22Rv1 (cell line): ENCODE results near the gene WNK1.

Experiments used
- H3K27ac ChIP-seq: fragments of 450-650 bp; 2 replicates; pipeline ENCODE4 v1.5.1; 2017
- CTCF ChIP-seq: fragments of 450-650 bp; IDR thresholded peaks from 2 replicates; pipeline ENCODE4 v1.5.1; 2017; ENCODE audit warnings: mild to moderate bottlenecking
- ZFX ChIP-seq: fragments of 450-650 bp; IDR thresholded peaks from 2 replicates; pipeline ENCODE4 v1.6.1; 2017; ENCODE audit warnings: antibody characterized with exemption, borderline replicate concordance

Gene WNK1

GRCh38 chr12:949453-950191 is 197.2 kb downstream of the WNK1 start, which contains the start of gene RAD52:
Gene RAD52 (minus strand): TSS chr12:949694. CDS start chr12:933058, 16,636 bp downstream.
- H3K27ac ChIP-seq, result peak within 1 kb of the TSS; percentile 98

DNA sequence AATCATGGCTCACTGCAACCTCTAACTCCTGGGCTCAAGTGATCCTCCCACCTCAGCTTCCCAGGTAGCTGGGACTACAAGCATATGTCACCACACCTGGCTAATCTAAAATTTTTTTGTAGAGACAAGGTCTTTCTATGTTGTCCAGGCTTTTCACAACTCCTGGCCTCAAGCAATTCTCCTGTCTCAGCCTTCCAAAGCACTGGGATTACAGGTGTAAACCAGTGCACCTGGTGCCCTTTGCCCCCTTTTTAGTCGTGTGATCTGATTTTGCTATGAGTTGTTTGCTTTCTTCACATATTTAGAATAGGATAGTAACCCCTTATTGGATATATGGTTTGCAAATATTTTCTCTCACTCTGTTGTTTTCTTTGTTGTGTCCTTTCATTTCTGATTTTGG is 198.8 kb downstream of the WNK1 start:
- no peak overlapping the region; the same call in 1 of the 2 replicates for H3K27ac ChIP-seq
- TF ChIP-seq CTCF, result no peak
- TF ChIP-seq ZFX, result no peak

More at GRCh38 chr12:949453-950191, 197.2 kb downstream of the WNK1 start, which contains the start of gene RAD52:
- no peak for TF ChIP-seq ZFX
- TF ChIP-seq CTCF, result peak; percentile 100

- H3K27ac ChIP-seq, result peak overlapping the region; percentile 55
- TF ChIP-seq CTCF, result no peak
Measured at GRCh38 chr12:953776-954175, 201.4 kb downstream of the WNK1 start.

- no peak overlapping the region for H3K27ac ChIP-seq
- TF ChIP-seq ZFX (no peak), CTCF (no peak)
Measured at GRCh38 chr12:954741-955140, 202.4 kb downstream of the WNK1 start.

DNA sequence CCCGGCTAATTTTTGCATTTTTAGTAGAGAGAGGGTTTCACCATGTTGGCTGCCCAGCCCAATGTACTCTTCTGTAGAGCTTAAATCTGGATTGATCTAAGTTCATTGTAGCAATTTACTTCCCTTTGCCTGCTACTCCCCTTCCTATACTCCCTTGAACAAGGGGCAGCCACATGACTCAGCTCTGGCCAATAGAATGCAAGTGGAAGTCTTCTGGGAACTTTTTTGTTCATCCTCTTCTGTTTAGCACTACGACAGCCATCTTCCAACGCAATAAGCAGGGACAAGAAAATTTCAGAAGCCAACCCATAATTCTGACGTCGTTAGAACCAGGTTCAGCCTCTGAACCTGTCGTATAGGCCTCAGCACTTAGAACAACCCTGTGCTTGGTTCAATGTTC is 203.6 kb downstream of the WNK1 start:
- TF ChIP-seq CTCF (no peak), ZFX (no peak)
- H3K27ac ChIP-seq, result no peak overlapping the region

GRCh38 chr12:958588-959123 is 206.3 kb downstream of the WNK1 start:
- H3K27ac ChIP-seq, result no peak overlapping the region
- TF ChIP-seq CTCF (no peak), ZFX (no peak)
